KBM-7 (cell line): ENCODE data around the gene OR6Y1.
A peak's percentile ranks its signal among the peaks of the same experiment; 100 is the strongest.

Experiments used
- DNase-seq: peaks from one replicate; pipeline ENCODE4 v3.0.0-alpha.2; 2015
- in situ Hi-C: fragments of 300-500 bp; cut with MboI; formaldehyde crosslinking; loops from 2 replicates; pipeline ENCODE4 v1.14.3; 2020; ENCODE audit warnings: low sequenced_read_pairs, low pct_unique_long_range_greater_than_20kb, mixed read lengths

Gene OR6Y1

DNA sequence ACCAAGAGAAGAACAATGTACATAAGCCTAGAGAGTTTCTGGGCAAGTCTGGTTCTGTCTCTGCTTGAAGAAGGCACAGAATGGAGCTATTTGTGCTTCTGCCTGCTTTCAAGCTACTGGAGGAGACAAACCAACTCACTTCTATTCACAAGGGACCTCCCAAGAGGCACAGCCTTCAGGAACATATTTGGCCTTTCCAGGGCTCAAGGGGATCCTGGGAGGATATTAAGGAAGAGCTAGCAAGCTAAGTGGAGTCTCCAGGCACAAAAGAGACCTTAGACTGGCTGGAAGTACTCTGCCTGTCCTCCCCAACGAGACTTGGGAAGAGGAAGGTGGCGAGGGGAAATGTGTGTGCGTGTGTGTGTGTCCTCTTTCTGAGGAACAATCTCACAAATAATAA, at the start of gene OR6Y1:
OR6Y1 (minus strand) TSS at position 54 of the 400 bp plus-strand sequence. CDS start 6,300 bp downstream, outside the sequence.
- DNase-seq, result no peak
- in situ Hi-C loops, result no loop called here

- in situ Hi-C loops, result no loop called here
- DNase-seq, result no peak
These were observed 46.5 kb upstream of the OR6Y1 start for GRCh38 chr1:158600735-158601134.

DNA sequence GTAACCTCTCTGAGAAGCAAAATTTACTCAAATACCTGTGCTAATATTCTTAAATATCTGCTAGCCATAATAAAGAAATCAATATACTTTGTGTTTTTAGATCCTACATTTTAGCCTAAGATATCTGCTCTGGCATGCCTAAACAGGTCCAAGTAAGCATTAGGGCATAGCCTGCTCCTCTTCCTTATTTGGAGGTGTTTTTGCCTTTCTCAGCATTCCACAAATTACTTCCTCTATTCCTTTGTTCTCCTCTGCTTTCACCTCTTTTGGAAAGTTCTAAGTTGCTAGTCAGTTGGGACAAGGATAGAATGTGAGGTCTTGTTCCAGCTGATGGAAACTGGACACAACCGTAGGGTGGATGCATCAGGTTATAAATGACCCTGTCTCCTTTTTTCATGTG, 32.7 kb upstream of the OR6Y1 start:
- no peak for DNase-seq
- in situ Hi-C loops, result no loop called here

DNA sequence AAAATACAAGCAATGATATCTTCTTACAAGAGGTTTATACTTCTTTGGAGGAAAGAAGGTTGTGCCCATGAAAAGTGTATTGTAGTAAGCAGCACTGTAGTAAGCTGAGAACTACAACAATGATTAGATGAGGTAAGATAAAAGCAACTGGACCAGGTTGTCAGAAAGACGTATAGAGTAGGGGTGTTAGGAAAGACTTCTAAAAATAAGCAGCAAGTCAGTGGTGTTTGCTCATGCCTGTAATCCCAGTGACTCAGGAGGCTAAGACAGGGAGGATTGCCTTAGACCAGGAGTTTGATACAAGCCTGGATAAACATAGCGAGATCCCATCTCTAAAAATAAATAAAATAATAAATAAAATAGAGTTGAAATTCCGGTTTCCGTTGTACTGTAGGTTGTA, 29.8 kb upstream of the OR6Y1 start:
- in situ Hi-C loops, result no loop called here
- DNase-seq, result no peak

GRCh38 chr1:158579733-158580132, 25.5 kb upstream of the OR6Y1 start, which contains the start of gene OR10X1:
OR10X1 (minus strand) TSS chr1:158579899; CDS start chr1:158579899, 0 bp downstream.
- DNase-seq, result no peak
- in situ Hi-C loops, result no loop called here

GRCh38 chr1:158577561-158577960, 23.4 kb upstream of the OR6Y1 start:
- no peak for DNase-seq
- in situ Hi-C loops, result no loop called here

DNA sequence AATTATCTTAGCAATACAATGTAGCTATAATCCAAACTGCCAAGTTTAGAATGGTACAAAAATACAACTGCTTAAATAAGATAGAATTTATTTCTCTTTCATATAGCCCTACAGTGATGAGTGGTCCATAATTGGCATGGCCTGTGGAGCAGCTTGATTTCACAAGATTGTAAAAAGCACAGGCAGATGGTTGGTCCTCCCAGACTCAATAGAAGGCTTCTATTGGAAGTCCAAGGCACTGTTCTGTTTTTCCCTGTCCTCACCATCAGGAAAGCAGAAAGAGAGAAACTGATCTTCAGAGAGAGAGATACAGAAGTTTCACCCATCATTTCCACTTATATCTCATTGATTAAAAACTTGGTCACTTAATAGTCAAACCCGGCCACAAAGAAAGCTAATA, 18.0 kb upstream of the OR6Y1 start:
- in situ Hi-C loops, result no loop called here
- no peak for DNase-seq

- no peak for DNase-seq
- in situ Hi-C loops, result no loop called here
These were observed 16.3 kb upstream of the OR6Y1 start, which contains the start of gene OR6P1 for GRCh38 chr1:158570480-158570879. OR6P1 (minus strand) TSS chr1:158570580; CDS start chr1:158563604, 6,976 bp downstream.

DNA sequence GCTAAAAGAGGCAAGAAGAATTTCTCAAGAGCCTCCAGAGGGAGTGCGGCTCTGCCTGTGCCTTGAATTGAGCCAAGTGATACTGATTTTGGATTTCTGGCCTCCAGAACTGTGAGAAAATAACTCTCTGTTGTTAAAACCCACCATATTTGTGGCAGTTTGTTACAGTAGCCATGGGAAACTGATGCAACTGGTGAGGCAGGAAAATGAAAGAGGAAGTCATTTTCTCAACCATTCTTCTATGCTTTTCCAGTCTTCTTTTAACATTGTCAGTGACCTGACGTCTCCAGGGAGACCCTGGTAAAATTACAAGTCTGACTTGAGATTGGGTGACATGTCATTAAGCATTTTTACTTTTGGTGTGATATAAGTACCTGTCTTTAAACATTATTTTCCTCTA, 10.4 kb upstream of the OR6Y1 start:
- in situ Hi-C loops, result no loop called here
- peak; percentile 25 for DNase-seq

GRCh38 chr1:158563853-158564252, 9.6 kb upstream of the OR6Y1 start:
- in situ Hi-C loops, result no loop called here
- no peak for DNase-seq

DNA sequence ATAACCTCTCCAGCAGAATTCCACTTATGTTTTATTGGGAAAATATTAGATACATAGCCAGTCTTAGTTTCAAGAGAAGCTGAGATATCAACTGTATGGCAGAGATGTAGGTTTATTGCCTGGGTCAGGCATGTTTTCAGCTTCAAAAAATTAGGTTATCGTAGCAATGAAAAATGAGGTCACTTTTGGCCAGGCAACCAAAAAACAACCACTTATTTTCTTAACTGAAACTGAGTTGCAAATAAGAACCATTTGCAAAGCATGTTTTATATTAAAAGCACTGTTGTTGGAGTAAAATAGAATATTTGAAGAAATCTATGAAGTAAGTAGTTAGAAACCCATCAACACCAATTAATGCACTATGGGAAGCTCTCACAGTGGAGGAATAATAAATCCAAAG, 5.5 kb upstream of the OR6Y1 start:
- in situ Hi-C loops, result no loop called here
- DNase-seq, result no peak

DNA sequence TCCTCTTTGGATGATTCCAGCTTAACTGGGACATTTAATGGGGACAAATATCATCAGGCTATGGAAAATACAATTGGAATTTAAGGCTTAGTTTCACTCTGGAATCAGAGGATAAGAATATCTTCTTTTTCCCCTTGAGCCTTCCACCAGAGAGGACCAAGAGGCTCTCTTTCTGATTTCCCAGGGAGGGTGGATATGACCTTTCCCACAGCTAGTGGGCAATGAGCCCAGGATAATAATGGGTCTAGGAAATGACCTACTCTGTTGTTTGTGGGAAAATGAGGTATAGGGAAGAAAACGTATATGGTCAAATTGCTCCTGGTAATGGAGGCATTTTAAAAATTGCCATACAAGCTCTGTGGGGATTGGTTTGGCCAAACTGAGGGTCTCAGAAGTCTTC, 1.9 kb downstream of the OR6Y1 start:
- no peak for DNase-seq
- in situ Hi-C loops, result no loop called here

DNA sequence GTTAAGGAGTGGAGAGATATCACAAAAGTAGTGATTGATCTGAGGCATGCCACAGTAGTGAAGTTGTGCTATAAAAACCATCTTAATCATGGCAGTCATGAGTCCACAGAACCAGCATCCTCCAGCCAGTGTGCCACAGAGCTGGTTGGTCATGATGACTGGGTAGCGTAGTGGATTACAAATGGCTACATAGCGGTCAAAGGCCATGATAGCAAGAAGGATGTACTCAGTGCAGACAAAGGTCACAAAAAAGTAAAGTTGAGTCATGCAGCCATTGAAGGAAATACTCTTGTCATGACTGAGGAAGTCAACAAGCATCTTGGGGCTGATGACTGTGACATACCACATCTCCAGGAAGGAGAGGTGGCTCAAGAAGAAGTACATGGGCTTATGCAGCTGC, 6.7 kb downstream of the OR6Y1 start:
- DNase-seq, result no peak
- in situ Hi-C loops, result no loop called here

- in situ Hi-C loops, result no loop called here
- DNase-seq, result no peak
These were observed 16.6 kb downstream of the OR6Y1 start for GRCh38 chr1:158537609-158538008.

DNA sequence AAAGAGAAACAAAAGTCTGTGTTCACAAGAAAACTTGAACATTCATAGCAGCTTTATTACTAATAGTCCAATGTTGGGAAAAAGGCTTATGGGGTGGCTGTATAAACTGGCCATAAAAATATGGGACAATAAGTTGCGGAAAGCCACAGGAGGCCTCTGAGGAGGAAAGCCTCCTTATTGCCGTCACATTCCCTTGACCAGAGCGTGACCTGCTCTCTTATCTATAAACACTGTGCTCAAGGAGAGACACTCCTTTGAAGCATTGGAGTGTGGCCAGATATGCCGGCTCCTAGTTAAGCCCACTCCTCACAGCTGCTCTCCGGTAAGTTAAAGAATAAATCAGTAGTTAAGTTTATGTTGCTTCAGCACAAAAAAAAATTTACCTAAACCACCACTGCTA, 19.7 kb downstream of the OR6Y1 start:
- in situ Hi-C loops, result no loop called here
- DNase-seq, result no peak

DNA sequence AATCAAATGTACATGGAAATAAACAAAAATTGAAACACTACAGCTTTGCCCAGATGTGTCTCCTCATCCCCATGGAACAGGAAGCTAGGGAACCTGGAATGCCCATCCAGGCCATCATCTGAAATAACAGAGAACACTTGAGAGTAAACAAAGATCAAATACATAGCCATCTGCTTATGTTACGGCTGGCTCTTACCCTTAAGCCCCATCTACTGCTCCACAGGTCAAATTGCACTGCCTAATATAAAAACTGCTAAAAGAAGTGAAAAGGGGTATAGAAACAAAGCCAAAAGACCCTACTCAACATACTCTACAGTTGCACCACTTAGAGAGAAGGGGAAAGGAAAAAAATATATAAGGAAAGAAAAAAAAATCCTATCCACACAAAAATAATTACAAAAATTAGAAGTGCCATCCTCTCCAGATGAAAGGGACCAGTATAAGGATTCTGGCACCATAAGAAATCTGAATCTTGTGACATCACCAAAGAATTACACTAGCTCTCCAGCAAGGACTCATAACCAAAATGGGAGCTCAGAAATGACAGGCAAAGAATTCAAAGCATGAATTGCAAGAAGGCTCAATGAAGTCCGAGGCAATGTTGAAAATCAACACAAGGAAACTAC, 26.9 kb downstream of the OR6Y1 start:
- in situ Hi-C loops, result no loop called here
- DNase-seq, result no peak

GRCh38 chr1:158521666-158522058, 32.5 kb downstream of the OR6Y1 start:
- no peak for DNase-seq
- in situ Hi-C loops, result loop anchor here (25.0 kb wide), 1 partner anchor 541 kb away; no protein-coding TSS in a partner anchor

GRCh38 chr1:158520955-158521665, 33.1 kb downstream of the OR6Y1 start:
- in situ Hi-C loops, result loop anchor here (25.0 kb wide), 1 partner anchor 541 kb away; no protein-coding TSS in a partner anchor
- no peak for DNase-seq

DNA sequence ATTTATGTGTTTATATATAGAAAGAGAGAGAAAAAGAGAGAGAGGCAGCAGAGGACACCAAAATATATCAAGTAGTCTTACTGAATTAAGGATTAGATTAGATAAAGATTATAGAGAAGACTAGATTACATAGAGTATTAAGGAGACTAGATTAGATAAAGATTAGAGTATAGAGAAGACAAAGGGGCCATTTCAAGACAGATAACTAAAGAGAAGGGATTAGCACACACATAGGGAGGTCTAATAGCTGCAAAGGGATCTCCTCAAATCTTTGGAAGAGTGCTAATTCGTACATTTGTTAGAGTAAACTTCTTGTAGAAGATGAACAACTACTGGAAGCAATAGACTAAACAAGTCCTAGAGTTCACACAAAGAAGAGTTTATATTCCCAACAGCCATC, 34.2 kb downstream of the OR6Y1 start:
- DNase-seq, result no peak
- in situ Hi-C loops, result loop anchor here (25.0 kb wide), 1 partner anchor 542 kb away; no protein-coding TSS in a partner anchor

- in situ Hi-C loops, result loop anchor here (25.0 kb wide), 1 partner anchor 545 kb away; no protein-coding TSS in a partner anchor
- no peak for DNase-seq
These were observed 37.2 kb downstream of the OR6Y1 start for GRCh38 chr1:158516966-158517365.
